PC-3 (cell line): ENCODE data around the gene KRT17. TPM values are rescaled to one million over a fixed set of nuclear protein-coding genes. Genes with fewer than 3 reads are reported as not detected.

Experiments used
- ATAC-seq: fragments of 200-7000 bp; cut with Tn5 transposase; 2 replicates; pipeline ENCODE4 v1.9.1; 2020; ENCODE audit warnings: mild to moderate bottlenecking, moderate library complexity
- BruUV-seq: library from RNA; stranded (reverse); fragments of 400-500 nt; replicated peaks from 2 replicates; lab custom pipeline; 2021; lab: Mats Ljungman, UMichigan
- CTCF ChIA-PET: fragments of 300-600 bp; sonication (Branson Sonifier 250); formaldehyde crosslinking; loops from one replicate; lab custom pipeline; 2022; ENCODE audit warnings: antibody characterized with exemption; lab: Charles Lee
- POLR2A ChIA-PET: fragments of 300-600 bp; sonication (Branson Sonifier 250); formaldehyde crosslinking; loops from one replicate; lab custom pipeline; 2022; ENCODE audit warnings: antibody characterized with exemption; ENCODE audit not compliant: unreplicated experiment; lab: Charles Lee
- DNase-seq: peaks from one replicate; pipeline ENCODE4 v3.0.0-alpha.2; 2015
- H2AFZ ChIP-seq: fragments of 300-600 bp; sonication (generic); 2 replicates; pipeline ENCODE4 v1.6.0; 2016; ENCODE audit warnings: antibody characterized with exemption, low read length
- H3F3A ChIP-seq: fragments of 300-600 bp; sonication (generic); one replicate; pipeline ENCODE4 v1.6.0; 2017; ENCODE audit warnings: antibody characterized with exemption, low read length, control low read depth, mild to moderate bottlenecking; ENCODE audit not compliant: unreplicated experiment
- H3K27ac ChIP-seq: fragments of 300-600 bp; sonication (generic); 2 replicates; pipeline ENCODE4 v1.5.1; 2016; ENCODE audit warnings: mild to moderate bottlenecking, low read length
- H3K27me3 ChIP-seq: fragments of 300-600 bp; sonication (generic); 2 replicates; pipeline ENCODE4 v1.6.1; 2016; ENCODE audit warnings: low read length, mixed read lengths
- H3K36me3 ChIP-seq: fragments of 300-600 bp; sonication (generic); 2 replicates; pipeline ENCODE4 v1.6.1; 2016; ENCODE audit warnings: low read depth, mixed run types, low read length, mixed read lengths
- H3K4me1 ChIP-seq: fragments of 300-600 bp; sonication (generic); 2 replicates; pipeline ENCODE4 v1.5.1; 2016; ENCODE audit warnings: low read length; ENCODE audit not compliant: insufficient read depth
- H3K4me2 ChIP-seq: fragments of 300-600 bp; sonication (generic); 2 replicates; pipeline ENCODE4 v1.6.0; 2016; ENCODE audit warnings: low read length
- H3K4me3 ChIP-seq: fragments of 300-600 bp; sonication (generic); 2 replicates; pipeline ENCODE4 v1.5.1; 2016; ENCODE audit warnings: mild to moderate bottlenecking, low read length, mixed read lengths
- H3K79me2 ChIP-seq: fragments of 300-600 bp; sonication (generic); 2 replicates; pipeline ENCODE4 v1.6.1; 2017; ENCODE audit warnings: low read length, mixed read lengths
- H3K9ac ChIP-seq: fragments of 300-600 bp; sonication (generic); 2 replicates; pipeline ENCODE4 v1.6.0; 2016; ENCODE audit warnings: mild to moderate bottlenecking, low read length
- H3K9me2 ChIP-seq: fragments of 300-600 bp; sonication (generic); replicated peaks from 2 replicates; pipeline ENCODE4 v1.6.1; 2016; ENCODE audit warnings: mixed run types, low read length, mixed read lengths
- H3K9me3 ChIP-seq: fragments of 300-600 bp; sonication (generic); 2 replicates; pipeline ENCODE4 v1.6.1; 2016; ENCODE audit warnings: low read length, mixed read lengths
- H4K20me1 ChIP-seq: fragments of 300-600 bp; sonication (generic); 2 replicates; pipeline ENCODE4 v1.6.1; 2016; ENCODE audit warnings: low read length, mixed read lengths
- EZH2 ChIP-seq: fragments of 300-600 bp; sonication (generic); IDR thresholded peaks from one replicate; pipeline ENCODE4 v1.6.1; 2017; ENCODE audit warnings: antibody characterized with exemption, mild to moderate bottlenecking, low read length; ENCODE audit not compliant: unreplicated experiment
- EZH2phosphoT487 ChIP-seq: fragments of 300-600 bp; sonication (generic); IDR thresholded peaks from 2 replicates; pipeline ENCODE4 v1.6.1; 2018; ENCODE audit warnings: mild to moderate bottlenecking, antibody characterized with exemption, low read length, borderline replicate concordance
- intact Hi-C: fragments of 100-400 bp; cut with micrococcal nuclease; formaldehyde crosslinking; loops from 2 replicates; pipeline ENCODE4 v1.9.0; 2023
- total RNA-seq: library from RNA; depleted of rRNA; stranded (reverse); fragments of >200 nt; gene quantifications from 2 replicates; pipeline ENCODE4 v1.2.3, GENCODE V29; 2014
- TF ChIP-seq, protein P1 (sequence below): fragments of 300-600 bp; sonication (generic); conservative IDR thresholded peaks from 2 replicates; pipeline ENCODE4 v1.5.1; 2017; ENCODE audit warnings: antibody characterized with exemption, low read depth, mild to moderate bottlenecking, low read length

Gene KRT17
- total RNA-seq, 1 experiment from 2014 or later, result 92.1 TPM

DNA sequence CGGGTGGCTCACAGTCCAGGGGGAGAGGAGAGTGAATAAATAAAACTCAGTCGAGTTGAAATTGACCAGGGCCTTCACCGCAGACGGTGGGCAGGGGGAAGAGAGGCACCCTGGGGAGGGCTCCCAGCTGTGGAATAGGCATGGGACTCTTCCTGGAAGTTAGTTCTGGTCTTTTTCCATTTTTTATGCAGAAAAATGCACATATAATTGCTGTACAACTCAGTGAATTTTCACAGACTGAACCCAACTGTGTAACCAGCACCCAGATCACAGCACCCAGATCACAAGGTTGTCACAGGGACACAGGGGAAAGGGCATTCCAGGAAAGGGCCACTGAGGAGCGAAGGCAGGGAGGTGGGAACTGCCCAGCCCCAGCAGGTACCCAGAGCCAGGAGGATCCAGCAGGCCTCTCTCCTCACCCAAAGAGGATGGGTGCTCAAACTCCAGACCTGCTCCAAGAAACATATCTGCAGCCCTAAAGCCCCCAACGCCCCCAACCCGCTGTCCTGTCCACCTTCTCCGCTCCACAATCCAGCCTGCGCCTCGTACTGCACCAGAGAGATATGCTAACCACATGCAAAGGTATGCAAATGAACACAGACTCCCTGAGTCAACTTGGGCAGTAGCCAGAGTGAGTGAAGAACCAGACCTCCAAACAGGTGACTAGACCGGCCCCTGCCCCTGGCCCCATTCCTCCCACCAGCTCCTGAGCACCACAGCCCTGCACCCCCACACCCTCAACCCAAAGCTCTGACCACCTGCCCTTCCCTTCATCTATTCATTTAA is 35.2 kb upstream of the KRT17 start:
- ChIA-PET CTCF (interaction anchor here (1.1 kb wide), 1 partner anchor 11 kb away, joined by 4 read pairs; no protein-coding TSS in a partner anchor), POLR2A (no interaction called here)
- ATAC-seq, result no peak
- no peak overlapping the region for H2AFZ ChIP-seq
- H3K4me3 ChIP-seq, result no peak overlapping the region
- peaks cover 16% of the 10 kb centered on the region for H3K4me1 ChIP-seq
- no peak for DNase-seq
- intact Hi-C loops, result loop anchor here (10.0 kb wide), 2 partner anchors 335 to 805 kb away; no protein-coding TSS in a partner anchor
- no peaks in the 10 kb centered on the region for H3K79me2 ChIP-seq
- no TSS peak for BruUV-seq
- no peaks in the 10 kb centered on the region for H3F3A ChIP-seq
- H3K9me2 ChIP-seq, result no peaks in the 10 kb centered on the region
- no peak overlapping the region for H3K4me2 ChIP-seq
- H3K9me3 ChIP-seq, result no peaks in the 10 kb centered on the region
- H3K27ac ChIP-seq, result no peak overlapping the region
- H3K27me3 ChIP-seq, result no peaks in the 10 kb centered on the region
- H3K36me3 ChIP-seq, result no peaks in the 10 kb centered on the region; the same call in 1 of the 2 replicates
- no peaks in the 10 kb centered on the region for H4K20me1 ChIP-seq
- TF ChIP-seq, protein P1, sequence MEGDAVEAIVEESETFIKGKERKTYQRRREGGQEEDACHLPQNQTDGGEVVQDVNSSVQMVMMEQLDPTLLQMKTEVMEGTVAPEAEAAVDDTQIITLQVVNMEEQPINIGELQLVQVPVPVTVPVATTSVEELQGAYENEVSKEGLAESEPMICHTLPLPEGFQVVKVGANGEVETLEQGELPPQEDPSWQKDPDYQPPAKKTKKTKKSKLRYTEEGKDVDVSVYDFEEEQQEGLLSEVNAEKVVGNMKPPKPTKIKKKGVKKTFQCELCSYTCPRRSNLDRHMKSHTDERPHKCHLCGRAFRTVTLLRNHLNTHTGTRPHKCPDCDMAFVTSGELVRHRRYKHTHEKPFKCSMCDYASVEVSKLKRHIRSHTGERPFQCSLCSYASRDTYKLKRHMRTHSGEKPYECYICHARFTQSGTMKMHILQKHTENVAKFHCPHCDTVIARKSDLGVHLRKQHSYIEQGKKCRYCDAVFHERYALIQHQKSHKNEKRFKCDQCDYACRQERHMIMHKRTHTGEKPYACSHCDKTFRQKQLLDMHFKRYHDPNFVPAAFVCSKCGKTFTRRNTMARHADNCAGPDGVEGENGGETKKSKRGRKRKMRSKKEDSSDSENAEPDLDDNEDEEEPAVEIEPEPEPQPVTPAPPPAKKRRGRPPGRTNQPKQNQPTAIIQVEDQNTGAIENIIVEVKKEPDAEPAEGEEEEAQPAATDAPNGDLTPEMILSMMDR, result no peak
- TF ChIP-seq EZH2 (no peak), EZH2phosphoT487 (no peak)
- no peak overlapping the region for H3K9ac ChIP-seq

DNA sequence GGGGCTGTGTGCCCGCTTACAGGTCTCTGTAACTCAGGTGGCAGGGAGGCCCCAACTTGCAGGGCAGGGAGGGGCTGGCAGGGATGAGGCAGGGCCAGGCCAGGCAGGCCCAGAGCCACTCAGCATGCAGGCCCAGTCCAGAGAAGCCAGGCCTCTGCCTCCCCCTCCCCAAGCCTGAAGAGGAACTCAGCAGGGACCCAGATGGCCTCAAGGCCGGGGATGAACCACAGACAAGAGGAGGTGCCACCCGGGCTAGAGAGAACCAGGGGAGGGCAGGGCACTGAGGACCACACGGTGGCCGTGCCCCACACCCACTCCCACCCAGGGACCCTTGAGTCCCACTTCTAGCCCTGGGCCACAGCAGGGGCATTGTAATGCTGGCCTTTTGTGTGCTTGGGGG is 34.5 kb upstream of the KRT17 start:
- ATAC-seq (no peak), DNase-seq (no peak)
- Histone ChIP-seq H3K9me2 (no peaks in the 10 kb centered on the region), H3K4me1 (peaks cover 22% of the 10 kb centered on the region), H3K27me3 (no peaks in the 10 kb centered on the region), H4K20me1 (no peaks in the 10 kb centered on the region), H3K27ac (no peak overlapping the region), H3K9ac (no peak overlapping the region), H3K9me3 (no peaks in the 10 kb centered on the region), H2AFZ (no peak overlapping the region), H3K79me2 (no peaks in the 10 kb centered on the region), H3K36me3 (no peaks in the 10 kb centered on the region; the same call in 1 of the 2 replicates), H3F3A (no peaks in the 10 kb centered on the region), H3K4me3 (no peak overlapping the region), H3K4me2 (no peak overlapping the region)
- no TSS peak for BruUV-seq
- TF ChIP-seq, protein P1, result no peak
- TF ChIP-seq EZH2, result no peak
- CTCF ChIA-PET, result no interaction called here
- intact Hi-C loops, result no loop called here
- POLR2A ChIA-PET, result no interaction called here

DNA sequence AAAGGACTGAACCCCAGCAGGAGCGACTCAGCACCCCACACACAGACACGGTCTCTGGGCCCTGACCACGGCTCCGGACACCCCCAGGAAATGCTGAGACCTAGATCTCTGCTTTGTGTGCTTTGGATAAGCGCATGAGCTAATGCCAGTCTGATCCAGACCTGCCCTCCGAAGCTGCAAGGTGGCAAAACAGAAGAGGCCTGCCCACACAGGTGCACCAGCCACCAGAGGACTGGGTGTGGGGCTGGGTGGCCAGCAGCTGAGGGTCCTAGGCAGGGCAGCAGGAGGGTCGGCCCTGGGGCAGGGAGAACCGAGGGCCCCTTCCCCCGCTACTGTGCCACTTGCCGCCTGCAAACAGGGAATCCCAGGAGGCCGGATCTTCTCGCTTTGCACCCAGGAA is 33.6 kb upstream of the KRT17 start:
- DNase-seq (no peak), ATAC-seq (no peak)
- Histone ChIP-seq H2AFZ (no peak overlapping the region), H3F3A (no peaks in the 10 kb centered on the region), H3K4me3 (no peak overlapping the region), H3K27ac (no peak overlapping the region), H3K79me2 (no peaks in the 10 kb centered on the region), H3K9ac (no peak overlapping the region), H3K4me2 (no peak overlapping the region), H4K20me1 (no peaks in the 10 kb centered on the region), H3K36me3 (no peaks in the 10 kb centered on the region; the same call in 1 of the 2 replicates), H3K9me3 (no peaks in the 10 kb centered on the region), H3K27me3 (no peaks in the 10 kb centered on the region), H3K9me2 (no peaks in the 10 kb centered on the region), H3K4me1 (peaks cover 29% of the 10 kb centered on the region)
- intact Hi-C loops, result no loop called here
- TF ChIP-seq, protein P1, result no peak
- TF ChIP-seq EZH2 (no peak), EZH2phosphoT487 (no peak)
- ChIA-PET CTCF (no interaction called here), POLR2A (no interaction called here)
- BruUV-seq, result no TSS peak
